Omental fat pad (tissue), 4 donors: ENCODE results near the gene FRMD4A. TPM values are rescaled to one million over a fixed set of nuclear protein-coding genes. Genes with fewer than 3 reads are reported as not detected.

Source experiments
- ATAC-seq: fragments of 150-250 bp; one replicate; pipeline ENCODE4 v1.9.1; 2016; ENCODE audit warnings: mild to moderate bottlenecking, moderate library complexity; ENCODE audit not compliant: low FRiP score
- DNase-seq: peaks from one replicate; pipeline ENCODE4 v3.0.0-alpha.2; 2019; ENCODE audit warnings: low spot score
- total RNA-seq, 4 donors: library from RNA; depleted of rRNA; stranded (reverse); fragments of >200 nt; gene quantifications; one replicate each; pipeline ENCODE4 v1.1.0, GENCODE V29; 2016
- TF ChIP-seq, protein P1 (sequence below), 3 donors: fragments of 450-650 bp; IDR thresholded peaks; one replicate each; pipeline ENCODE4 v1.5.1; 2016 to 2017; ENCODE audit warnings: antibody characterized with exemption in 3 of 3, mild to moderate bottlenecking in 3 of 3, moderate library complexity in 2 of 3

The FRMD4A gene
- total RNA-seq, 4 donors from 2014 or later, result 66.8 to 119 (median 81.6) TPM

DNA sequence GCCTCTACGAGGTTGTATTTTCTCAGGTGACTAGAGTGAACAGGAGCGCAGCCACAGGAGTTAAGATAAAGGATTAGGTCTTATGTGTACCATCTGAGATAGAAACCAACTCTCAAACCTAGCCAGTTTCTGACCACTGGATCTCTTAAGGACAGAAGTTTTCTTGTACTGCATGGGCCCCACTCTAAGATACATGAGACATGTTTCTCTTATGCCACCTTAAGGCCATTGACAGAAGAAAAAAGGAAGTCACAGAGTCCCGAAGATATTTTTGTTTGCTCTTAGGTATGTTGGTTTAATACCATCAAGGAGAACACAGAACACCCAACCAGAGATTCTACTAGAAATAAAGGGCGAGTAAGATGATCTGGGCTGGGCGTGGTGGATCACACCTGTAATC is 335.8 kb downstream of the FRMD4A start:
- TF ChIP-seq, protein P1, sequence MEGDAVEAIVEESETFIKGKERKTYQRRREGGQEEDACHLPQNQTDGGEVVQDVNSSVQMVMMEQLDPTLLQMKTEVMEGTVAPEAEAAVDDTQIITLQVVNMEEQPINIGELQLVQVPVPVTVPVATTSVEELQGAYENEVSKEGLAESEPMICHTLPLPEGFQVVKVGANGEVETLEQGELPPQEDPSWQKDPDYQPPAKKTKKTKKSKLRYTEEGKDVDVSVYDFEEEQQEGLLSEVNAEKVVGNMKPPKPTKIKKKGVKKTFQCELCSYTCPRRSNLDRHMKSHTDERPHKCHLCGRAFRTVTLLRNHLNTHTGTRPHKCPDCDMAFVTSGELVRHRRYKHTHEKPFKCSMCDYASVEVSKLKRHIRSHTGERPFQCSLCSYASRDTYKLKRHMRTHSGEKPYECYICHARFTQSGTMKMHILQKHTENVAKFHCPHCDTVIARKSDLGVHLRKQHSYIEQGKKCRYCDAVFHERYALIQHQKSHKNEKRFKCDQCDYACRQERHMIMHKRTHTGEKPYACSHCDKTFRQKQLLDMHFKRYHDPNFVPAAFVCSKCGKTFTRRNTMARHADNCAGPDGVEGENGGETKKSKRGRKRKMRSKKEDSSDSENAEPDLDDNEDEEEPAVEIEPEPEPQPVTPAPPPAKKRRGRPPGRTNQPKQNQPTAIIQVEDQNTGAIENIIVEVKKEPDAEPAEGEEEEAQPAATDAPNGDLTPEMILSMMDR (IDR thresholded peaks at IDR 0.05), result no peak
- DNase-seq (no peak), ATAC-seq (no peak)

DNA sequence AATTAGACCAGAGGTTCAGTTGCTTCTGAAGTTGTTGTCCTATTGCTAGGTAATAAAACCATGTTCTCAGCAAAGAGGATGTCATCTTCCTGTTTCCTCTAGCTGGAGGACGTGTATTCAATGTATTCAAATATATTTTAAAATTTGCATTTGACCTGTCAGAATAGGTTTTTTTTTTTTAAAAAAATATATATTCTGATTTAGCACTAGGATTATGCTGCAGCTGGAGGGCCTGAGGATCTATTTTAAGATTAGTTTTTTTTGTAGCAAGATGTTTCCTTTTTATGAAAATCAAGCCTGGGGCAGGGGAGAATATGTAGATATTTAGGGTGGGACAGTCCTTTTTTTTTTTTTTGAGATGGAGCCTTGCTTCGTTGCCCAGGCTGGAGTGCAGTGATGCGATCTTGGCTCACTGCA is 337.0 kb downstream of the FRMD4A start:
- DNase-seq (no peak), ATAC-seq (no peak)
- TF ChIP-seq, protein P1 (IDR thresholded peaks at IDR 0.05), result no peak

DNA sequence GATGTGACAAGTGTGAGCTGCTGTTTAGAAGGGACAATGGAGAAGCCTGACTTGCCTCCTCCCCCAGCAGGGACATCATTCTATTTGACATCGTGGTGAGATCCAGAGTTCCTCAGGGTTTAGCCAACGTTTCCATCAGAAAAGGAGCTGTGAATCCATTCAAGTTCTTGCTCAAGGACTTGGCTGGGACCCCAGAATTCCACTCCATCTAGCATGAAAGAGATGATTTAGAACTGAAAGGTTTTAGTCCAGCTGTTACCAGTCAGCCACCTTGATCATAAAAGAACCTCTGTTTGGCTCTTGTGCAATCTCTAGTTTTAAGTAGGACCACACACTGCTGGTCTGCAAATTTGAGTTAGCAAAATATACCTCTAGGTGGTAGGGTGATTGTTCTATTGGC is 337.6 kb downstream of the FRMD4A start:
- TF ChIP-seq, protein P1 (IDR thresholded peaks at IDR 0.05), result no peak
- peak; percentile 51 for ATAC-seq
- no peak for DNase-seq

DNA sequence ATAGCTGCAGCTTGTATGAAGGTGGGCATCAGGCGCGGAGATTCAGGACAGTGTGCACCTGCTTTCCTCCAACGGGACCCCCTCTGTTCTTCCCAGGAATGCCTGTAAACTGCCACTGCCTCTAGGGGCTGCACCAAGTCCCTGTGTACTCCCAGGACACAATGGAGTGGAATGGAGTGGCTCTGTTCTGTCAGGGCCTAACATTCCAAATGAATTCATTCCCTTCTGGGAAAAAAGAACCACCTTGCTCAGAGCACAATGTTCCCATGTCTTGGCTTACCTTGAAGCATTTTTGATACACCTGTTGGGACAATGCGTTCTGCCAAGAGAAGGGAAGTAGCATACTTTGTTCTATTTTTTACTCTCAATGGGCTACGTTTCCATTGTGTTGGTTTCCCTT is 339.4 kb downstream of the FRMD4A start:
- DNase-seq (no peak), ATAC-seq (no peak)
- TF ChIP-seq, protein P1 (IDR thresholded peaks at IDR 0.05), result no peak

DNA sequence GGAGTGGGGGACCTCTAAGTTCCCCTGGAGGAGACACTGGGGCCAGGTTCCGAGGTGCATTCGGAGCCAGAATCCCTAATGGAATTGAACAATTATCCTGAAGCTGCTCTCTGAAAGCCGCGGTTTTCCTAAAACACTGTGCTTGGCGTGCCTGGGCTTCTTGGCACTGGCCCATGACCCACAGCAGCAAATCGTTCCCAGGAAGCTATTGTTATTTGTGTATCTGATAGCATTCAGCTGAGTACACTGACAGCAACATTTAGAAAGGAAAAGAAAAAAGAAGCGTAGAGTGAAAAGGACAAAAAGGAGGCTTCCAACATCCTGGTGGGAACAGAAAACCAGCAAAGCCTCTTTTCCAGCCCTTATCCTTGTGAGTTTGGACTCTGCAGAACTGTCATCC is 339.8 kb downstream of the FRMD4A start:
- no peak for DNase-seq
- TF ChIP-seq, protein P1 (IDR thresholded peaks at IDR 0.05), result no peak
- ATAC-seq, result no peak

DNA sequence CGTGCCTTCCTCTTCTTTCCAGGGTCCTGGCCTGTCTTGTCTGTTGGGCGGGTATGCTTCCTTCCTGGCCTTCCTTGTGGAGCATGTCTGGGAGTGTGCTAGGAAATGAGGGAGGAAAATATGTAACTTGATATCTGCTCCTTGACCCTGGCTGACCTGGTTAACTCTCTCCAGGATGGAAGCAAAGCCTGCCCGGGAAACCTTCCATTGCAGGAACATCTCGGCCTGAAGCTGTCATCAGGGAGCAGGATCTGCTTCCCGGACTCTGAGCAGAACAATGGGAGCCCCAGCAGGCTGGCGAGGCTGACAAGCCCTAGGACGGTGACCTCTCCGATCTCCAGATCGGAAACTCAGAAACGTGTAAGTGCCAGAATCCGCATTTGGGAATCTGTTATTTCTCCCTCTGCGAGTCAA is 340.3 kb downstream of the FRMD4A start:
- DNase-seq (no peak), ATAC-seq (no peak)
- TF ChIP-seq, protein P1 (IDR thresholded peaks at IDR 0.05), result no peak

DNA sequence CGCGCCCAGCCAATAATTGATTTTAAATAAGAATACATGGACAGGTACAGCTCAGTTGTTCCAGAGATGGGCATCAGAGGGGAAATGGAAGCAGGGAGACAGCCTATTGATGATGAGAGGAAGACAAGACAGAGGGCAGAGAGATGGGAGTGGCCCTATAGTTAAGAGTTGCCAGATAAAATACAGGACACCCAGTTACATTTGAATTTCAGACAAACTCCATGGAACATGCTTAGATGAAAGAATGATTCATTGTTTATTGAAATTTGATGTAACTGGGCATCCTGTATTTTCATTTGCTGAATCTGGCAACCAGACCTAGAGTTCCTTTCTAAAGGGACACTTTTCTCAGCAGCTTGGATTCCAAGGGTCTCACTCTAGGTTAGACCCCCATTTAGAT is 341.1 kb downstream of the FRMD4A start:
- no peak for ATAC-seq
- TF ChIP-seq, protein P1 (IDR thresholded peaks at IDR 0.05), result no peak
- no peak for DNase-seq
